ENCODE measurements around the gene OR4N2.
"Not testable (repeated sequence)": the region's sequence is repeated elsewhere in the genome, so short reads cannot be mapped to it uniquely, and the experiment has no call there.

OR4N2 gene

GRCh38 chr14:19803470-19803869 lies at the start of gene OR4N2:
OR4N2 (plus strand) TSS chr14:19803770; CDS start chr14:19827449, 23,679 bp downstream.
- not testable (repeated sequence) for DNase-seq

DNA sequence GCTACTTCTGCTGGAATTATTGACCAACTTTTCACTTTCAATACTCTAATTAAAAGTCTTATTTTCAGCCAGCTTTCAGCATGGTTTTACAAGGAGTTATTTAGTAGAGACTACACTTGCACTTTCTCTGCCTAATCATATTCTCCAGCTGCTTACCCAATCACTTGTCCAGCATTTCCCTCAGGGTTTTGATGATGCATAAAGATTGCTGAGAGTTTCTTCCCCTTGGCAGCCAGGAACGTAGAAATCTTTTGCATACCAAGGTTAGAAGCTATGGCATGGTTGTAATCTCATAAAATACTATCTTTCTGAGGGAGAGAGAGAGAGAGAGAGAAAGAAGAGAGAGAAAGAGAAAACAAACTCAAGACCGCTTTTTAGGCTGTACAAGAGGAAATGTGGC lies 49.4 kb upstream of the OR4N2 start:
- DNase-seq, result no peak

GRCh38 chr14:19771491-19771890 lies 32.1 kb upstream of the OR4N2 start:
- not testable (repeated sequence) for DNase-seq

DNA sequence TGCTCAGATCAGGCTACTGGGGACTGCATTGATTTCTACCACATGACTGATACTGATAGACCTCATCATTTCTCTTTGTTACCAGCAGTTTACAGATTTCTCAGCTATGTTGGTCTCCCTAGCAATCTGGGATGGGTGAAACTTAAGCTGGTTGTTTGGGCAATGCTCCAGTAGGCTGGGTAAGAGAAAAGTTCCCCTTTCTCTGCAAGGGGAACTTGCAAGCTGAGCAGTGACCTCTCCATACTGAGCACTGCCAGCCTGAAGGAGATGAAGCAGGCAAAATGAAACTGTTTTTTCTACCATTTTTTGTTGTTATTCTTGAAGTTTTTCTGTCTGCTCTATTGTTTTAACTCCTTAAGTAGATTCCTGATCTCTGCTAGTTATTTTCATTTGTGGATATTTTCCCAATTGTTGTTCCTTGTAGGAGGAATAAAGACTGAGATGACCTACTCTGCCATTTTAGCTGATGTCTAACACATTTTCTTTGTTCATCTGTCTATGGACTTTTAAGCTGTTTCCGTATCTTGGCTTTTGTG lies 31.6 kb upstream of the OR4N2 start:
- no peak for DNase-seq

DNA sequence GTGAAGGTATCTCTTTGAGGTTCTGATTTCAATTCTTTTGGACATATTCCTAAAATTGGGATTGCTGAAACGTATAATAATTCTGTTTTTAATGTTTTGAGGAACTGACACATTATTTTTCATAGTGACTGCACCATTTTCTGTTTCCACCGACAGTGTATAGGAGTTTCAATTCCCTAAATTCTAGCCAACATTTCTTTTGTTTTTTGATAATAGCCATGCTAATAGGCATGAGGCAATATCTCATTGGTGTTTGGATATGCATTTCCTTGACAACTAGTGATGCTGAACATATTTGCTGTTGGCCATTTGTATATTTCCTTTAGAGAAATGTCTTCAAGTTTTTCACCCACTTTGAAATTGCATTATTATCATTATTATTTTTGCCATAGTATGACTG lies 31.1 kb upstream of the OR4N2 start:
- DNase-seq, result not testable (repeated sequence)

- not testable (repeated sequence) for DNase-seq
These were observed 30.4 kb upstream of the OR4N2 start, which contains the start of gene OR4M1 for GRCh38 chr14:19773204-19773603. OR4M1 (plus strand) TSS chr14:19773504; CDS start chr14:19780323, 6,819 bp downstream.

DNA sequence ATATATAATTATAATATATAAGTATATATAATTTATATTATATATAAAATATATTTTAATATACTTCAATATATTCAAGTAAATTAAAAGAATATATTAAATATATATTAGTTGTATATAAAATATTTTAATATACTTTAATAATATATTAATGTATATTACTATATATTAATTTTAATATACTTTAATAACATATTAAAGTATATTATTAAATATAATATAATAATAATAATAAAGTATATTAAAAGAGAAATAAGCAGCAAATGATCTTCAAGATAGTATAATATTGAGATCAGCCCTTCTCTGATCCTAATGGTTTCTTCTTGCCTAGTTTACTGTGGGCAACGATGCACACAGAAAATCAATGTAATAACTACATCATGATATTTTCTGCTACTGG lies 28.0 kb upstream of the OR4N2 start:
- no peak for DNase-seq

- not testable (repeated sequence) for DNase-seq
These were observed 17.7 kb upstream of the OR4N2 start for GRCh38 chr14:19785848-19786247.

- not testable (repeated sequence) for DNase-seq
These were observed 16.3 kb upstream of the OR4N2 start for GRCh38 chr14:19787318-19787717.

GRCh38 chr14:19788150-19788549 lies 15.4 kb upstream of the OR4N2 start:
- not testable (repeated sequence) for DNase-seq

- not testable (repeated sequence) for DNase-seq
These were observed 7.0 kb upstream of the OR4N2 start for GRCh38 chr14:19796520-19797108.

DNA sequence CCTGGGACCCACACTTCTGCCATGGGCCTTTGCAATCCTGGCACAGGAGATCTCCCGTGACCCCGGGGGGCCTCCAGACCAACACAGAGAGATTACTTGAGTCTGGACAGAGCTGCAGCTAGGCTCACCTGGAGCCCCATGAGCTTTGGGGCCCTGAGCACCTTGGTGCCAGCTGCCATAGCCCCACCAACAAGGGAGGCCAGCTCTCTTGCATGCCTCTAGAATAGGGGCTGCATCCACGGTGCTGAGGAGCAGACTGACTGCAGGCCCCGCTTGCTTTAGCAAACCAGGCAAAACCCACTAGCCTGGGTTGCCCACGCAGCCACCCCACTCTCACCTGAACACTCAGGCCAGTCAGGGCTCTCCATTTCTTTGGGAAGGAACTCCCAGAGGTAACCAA lies 3.7 kb upstream of the OR4N2 start:
- DNase-seq, result no peak

DNA sequence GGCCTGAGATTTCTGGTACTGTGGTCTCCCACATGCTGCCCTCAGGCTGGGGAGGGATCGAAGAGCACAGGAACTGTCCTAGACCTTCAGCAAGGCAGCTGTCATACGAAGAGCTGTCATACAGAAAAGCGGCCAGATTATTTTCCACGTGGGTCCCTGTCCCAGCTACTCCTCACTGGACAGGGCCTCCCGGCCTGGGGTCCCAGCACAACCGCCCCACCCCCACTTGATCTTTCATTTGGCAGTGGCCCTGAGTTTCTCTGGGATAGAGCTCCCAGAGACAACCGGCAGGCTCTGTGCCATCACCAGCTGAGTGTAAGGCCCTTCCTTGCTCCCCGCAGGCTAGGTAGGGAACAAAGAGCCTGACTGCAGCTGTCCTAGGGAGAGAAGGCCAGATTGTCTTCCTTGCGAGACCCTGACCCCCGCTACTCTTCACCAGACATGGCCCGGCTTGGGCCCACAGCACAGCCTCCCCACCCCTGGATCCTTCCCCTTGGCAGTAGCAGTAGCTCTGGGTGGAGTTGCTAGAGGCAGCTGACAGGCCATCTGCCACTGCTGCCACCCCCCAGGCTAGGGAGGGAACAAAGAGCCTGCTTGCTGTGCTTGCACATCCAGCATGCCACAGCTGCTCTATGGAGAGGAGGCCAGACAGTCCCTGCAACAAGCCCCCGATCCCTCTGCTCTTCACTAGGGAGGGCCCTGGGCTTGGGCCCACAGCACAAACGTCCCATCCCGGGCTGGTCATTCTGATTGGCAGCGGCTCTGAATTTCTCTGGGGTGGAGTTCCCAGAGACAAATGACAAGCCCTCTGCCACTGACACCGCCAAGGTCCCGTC lies 3.1 kb upstream of the OR4N2 start:
- peak; percentile 88 for DNase-seq

DNA sequence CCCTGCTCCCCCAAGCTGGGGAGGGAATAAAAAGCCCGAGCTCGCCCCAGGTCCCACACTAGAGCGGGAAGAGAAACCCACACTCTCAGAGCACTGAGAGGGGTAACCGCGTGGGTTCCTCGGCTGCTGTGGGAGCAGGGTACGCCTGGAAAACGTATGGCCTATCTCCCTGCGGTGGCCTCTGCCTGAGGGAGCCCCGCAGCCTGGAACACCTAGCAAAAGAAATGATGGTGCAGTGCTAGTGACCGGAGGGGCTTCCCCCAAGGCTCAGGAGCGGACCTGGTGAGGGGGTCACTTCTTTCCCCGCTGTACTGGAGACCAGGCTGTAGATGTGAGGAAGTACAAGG lies 2.5 kb upstream of the OR4N2 start:
- peak; percentile 52 for DNase-seq

- DNase-seq, result not testable (repeated sequence)
These were observed 9.8 kb downstream of the OR4N2 start for GRCh38 chr14:19813171-19813920.

DNA sequence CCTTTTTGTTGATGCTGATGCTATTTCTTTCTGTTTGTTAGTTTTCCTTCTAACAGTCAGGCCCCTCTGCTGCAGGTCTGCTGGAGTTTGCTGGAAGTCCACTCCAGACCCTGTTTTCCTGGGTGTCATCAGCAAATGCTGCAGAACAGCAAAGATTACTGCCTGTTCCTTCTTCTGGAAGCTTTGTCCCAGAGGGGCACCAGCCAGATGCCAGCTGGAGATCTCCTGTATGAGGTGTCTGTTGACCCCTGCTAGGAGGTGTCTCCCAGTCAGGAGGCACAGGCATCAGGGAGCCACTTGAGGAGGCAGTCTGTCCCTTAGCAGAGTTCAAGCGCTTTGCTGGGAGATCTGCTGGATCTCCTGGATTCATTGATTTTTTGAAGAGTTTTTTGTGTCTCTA lies 16.3 kb downstream of the OR4N2 start:
- not testable (repeated sequence) for DNase-seq

DNA sequence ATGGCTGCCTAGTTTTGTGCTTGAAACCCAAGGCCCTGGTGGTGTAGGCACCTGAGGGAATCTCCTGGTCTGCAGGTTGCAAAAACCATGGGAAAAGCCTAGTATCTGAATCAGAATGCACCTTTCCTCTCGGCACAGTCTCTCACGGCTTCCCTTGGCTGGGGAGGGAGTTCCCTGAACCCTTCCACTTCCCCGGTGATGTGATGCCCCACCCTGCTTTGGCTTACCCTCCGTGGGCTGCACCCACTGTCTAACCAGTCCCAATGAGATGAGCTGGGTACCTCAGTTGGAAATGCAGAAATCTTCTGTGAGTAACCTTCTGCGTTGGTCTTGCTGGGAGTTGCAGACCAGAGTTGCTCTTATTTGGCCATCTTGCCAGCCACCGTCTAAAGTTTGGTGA lies 17.4 kb downstream of the OR4N2 start:
- DNase-seq, result not testable (repeated sequence)

DNA sequence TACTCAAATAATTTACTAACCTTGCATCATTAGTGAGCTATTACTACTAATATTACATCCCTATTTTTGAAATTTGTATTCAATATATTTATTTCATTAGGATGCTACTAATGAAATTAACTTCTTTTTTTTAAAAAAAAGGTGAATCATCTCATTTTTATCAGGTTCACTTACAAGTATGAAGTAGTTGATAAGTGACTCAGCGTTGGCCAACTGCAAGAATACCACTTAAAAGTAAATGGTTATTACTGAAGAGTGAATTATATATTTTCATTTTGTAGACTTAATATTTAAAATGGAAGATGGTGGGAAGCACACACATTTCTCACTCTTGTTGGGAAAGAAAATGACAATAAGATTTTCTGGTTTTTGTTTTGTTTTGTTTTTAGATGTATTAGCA lies 19.6 kb downstream of the OR4N2 start:
- no peak for DNase-seq

GRCh38 chr14:19823765-19824164 lies 20.2 kb downstream of the OR4N2 start:
- no peak for DNase-seq

GRCh38 chr14:19827626-19828244 lies 24.2 kb downstream of the OR4N2 start:
- DNase-seq, result not testable (repeated sequence)

DNA sequence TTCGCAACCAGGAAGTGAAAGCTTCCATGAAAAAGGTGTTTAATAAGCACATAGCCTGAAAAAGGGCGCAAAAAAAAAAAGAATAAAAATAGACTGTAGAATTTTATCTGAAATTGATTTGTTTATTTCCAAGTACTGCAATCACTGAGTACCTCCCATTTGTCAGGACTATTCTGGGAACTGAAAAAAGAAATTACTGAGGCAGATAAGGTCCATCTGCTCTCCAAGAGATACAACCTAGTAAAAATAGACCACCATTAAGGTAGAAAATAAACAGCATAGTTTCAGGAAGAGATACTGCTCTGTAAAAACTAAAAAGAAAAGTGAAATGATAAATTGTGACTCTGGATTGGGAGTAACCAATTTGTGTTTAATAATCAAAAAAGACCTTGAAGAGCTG lies 24.7 kb downstream of the OR4N2 start:
- DNase-seq, result no peak

GRCh38 chr14:19834203-19834848 lies 30.8 kb downstream of the OR4N2 start:
- not testable (repeated sequence) for DNase-seq
